GM12874 (cell line): ENCODE results near the gene PDE11A.

ENCODE experiments used
- TF ChIP-seq, protein P1 (sequence below): IDR thresholded peaks from 2 replicates; pipeline ENCODE4 v1.5.1; 2011; ENCODE audit warnings: low read depth, mild to moderate bottlenecking, control low read depth, low read length, moderate library complexity; ENCODE audit not compliant: insufficient read depth

The PDE11A gene

DNA sequence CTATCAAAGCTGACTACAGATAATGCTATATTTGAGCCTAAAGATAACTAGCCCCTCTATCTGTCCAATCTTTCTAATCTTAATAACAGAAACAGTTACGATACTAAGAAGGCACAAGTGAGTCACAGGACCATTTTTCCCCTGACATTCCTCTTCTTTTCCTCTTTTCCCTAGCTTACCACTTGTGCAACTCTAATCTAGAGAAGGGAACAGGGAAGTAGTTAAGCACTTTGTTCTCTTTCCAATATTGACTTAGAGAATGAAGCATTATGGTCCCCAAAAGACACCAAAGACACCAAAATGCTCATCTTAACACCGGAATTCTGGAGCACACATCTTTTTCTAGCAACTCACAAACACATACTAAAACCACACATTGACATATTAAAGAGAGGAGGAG is 1.8 kb downstream of the PDE11A start:
- TF ChIP-seq, protein P1, sequence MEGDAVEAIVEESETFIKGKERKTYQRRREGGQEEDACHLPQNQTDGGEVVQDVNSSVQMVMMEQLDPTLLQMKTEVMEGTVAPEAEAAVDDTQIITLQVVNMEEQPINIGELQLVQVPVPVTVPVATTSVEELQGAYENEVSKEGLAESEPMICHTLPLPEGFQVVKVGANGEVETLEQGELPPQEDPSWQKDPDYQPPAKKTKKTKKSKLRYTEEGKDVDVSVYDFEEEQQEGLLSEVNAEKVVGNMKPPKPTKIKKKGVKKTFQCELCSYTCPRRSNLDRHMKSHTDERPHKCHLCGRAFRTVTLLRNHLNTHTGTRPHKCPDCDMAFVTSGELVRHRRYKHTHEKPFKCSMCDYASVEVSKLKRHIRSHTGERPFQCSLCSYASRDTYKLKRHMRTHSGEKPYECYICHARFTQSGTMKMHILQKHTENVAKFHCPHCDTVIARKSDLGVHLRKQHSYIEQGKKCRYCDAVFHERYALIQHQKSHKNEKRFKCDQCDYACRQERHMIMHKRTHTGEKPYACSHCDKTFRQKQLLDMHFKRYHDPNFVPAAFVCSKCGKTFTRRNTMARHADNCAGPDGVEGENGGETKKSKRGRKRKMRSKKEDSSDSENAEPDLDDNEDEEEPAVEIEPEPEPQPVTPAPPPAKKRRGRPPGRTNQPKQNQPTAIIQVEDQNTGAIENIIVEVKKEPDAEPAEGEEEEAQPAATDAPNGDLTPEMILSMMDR = no peak

DNA sequence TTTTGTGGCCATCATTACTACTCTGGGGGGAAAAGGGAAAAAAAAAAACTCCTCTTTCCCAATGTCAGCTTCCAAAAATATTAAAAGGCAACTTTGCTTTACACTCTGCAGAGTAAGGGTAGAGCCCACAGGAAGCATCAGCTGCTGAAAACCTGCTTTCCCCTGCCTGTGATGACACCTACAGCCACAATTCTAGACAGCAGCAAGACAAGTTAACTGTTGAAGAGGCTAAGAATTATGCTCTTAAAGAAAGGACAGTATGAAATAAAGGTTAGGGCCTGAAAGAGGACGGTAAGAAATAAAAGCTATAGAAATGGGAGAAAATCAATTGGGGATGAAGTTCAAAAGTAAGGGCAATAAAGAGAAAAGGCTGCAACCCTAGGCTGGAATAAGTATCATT is 3.0 kb downstream of the PDE11A start:
- TF ChIP-seq, protein P1 = no peak

DNA sequence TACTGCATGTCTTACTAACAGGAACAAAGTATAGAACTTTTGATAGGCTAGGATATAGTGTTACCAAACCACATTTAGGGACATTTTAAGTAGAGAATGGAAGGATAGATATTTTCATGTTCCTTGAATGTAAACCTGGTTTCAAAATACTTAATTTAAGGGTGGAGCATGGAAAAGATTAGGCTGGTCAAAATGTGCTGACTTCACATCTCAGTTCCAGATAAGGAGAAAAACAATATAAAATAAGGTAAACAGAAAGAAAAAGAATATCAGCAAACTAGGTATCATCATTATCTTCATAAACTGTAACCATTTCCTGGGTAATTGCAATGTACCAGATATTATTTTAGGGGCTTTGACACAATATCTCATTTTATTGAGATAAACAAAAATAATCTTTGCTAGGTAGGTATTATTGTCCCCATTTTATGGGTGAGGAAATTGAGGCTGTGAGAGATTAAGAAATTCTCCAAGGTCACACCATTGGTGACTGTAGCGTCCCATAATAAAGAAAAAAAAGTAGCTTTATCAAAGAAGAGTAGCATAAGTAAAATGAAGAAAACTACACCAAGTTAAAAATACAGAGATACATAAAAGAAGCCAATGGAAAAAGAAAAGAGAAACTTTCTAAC is 3.6 kb downstream of the PDE11A start:
- TF ChIP-seq, protein P1 = no peak

DNA sequence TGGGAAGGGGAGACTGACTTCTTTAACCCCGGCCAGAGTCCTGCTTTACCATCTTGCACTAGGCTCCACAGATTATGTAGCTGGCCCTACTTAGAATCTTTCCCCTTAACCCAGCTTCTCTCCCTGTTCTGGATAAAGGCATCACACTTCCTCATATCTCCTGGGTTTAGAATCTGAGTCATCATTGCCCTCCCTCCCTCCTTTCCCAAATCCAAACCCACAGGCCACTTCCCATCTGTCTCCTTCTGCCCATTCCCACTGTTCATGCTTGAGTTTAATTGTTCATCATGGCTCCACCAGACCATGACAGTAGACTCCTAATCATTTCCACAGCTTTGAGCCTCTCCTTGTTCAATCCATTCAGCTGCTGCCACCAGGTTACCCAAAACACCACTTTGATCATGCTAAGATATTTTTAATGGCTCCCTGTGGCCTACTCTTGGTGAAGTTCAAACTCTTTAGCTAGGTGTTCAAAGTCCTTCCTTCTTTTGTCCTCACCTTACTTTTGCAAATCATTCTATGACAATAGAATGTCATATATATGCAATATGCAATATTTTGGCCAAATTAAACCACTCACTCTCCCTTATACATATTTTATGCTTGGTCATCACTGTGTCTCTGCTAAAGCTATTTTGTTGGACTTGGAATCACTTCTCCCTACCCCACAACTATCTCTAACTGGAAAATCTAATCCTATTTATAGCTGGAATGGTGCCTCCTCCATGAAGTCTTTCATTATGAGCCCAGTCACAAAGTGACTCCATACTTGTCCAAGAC is 5.5 kb downstream of the PDE11A start:
- TF ChIP-seq, protein P1 = no peak

DNA sequence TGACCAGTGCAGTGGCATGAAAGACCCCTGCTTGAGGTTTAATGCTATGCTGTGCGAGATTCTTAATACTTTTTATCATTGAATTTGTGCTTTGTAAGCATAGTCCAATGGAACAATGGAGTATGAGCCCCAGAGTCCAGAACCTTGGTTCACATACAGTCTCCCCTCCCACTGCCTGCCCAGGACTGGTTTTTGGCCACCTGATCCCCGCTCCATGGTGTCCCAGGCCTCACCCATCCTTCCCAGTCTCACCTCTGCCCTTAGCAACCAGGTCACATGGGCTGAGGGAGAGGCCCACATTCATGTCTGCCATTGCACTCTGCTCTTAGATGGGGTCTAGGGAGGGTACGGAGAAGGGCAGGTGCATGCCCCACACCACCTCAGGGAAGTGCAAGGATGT is 6.3 kb downstream of the PDE11A start:
- TF ChIP-seq, protein P1 = no peak

DNA sequence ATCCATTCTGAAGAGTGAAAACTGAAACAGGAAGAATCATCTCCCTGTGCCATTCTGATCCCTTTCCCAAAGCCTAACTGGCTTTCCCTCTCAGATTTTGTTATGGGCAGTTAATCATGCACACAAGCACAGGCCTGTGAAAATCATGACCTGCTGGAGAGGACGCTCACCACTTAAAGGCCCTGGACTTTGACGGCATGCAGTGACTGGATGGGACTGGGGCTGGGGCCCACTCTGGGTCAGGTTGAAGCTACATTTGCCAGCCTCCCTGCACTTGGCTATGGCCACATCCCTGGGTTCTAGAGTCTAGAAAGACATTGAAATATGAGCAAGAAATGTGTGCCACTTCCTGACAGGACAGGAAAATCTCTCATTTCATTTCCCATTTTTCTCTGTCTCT is 12.9 kb downstream of the PDE11A start:
- TF ChIP-seq, protein P1 = no peak

DNA sequence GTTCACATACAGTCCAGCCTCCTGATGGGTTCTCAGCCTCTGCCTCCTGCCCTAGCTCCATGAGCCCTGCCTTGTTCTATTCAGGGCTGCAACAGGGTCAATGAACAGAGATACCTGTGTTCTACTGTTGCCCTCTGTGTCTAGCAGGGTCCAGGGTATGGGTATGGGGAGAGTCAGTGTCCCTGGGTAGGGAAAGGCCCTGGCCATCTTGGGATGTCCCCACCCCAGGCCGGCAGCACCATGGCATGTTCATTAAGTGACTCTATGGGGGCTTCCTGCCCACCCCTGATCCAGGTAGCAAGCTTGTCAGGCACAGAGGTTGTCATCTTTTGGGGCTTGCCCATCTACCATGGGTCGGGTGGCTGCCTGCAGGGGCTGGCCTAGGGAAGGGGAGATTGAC is 13.5 kb downstream of the PDE11A start:
- TF ChIP-seq, protein P1 = no peak
